Activated CD4-positive, alpha-beta memory T cell treated with anti-CD3 and anti-CD28 coated beads, Interleukin-2, amount 10 ng/mL, durations not matched to agents 7 days and 5 days (primary cell): ENCODE results near the gene RRBP1. TPM values are rescaled to one million over a fixed set of nuclear protein-coding genes. Genes with fewer than 3 reads are reported as not detected.

ENCODE experiments used
- CTCF ChIA-PET: fragments of 350-600 bp; sonication (Branson Sonifier 250); formaldehyde crosslinking; loops from one replicate; lab custom pipeline; 2021; ENCODE audit warnings: antibody characterized with exemption, inconsistent platforms; lab: Charles Lee
- POLR2A ChIA-PET: fragments of 350-600 bp; sonication (Branson Sonifier 250); formaldehyde crosslinking; loops from one replicate; lab custom pipeline; 2021; ENCODE audit warnings: antibody characterized with exemption; lab: Charles Lee
- DNase-seq: peaks from one replicate; pipeline ENCODE4 v3.0.0-alpha.2; 2020
- H3K27ac Mint-ChIP-seq: one replicate; pipeline ENCODE4 v1.8.0; 2021; ENCODE audit warnings: mild to moderate bottlenecking, mixed read lengths
- H3K27me3 Mint-ChIP-seq: one replicate; pipeline ENCODE4 v1.8.0; 2021; ENCODE audit warnings: mixed read lengths
- H3K36me3 Mint-ChIP-seq: one replicate; pipeline ENCODE4 v1.8.0; 2021; ENCODE audit warnings: low read depth, mixed read lengths
- H3K4me1 Mint-ChIP-seq: one replicate; pipeline ENCODE4 v1.8.0; 2021; ENCODE audit warnings: mixed read lengths
- H3K4me3 Mint-ChIP-seq: one replicate; pipeline ENCODE4 v1.8.0; 2021; ENCODE audit warnings: mild to moderate bottlenecking, mixed read lengths
- H3K9me3 Mint-ChIP-seq: one replicate; pipeline ENCODE4 v1.8.0; 2021; ENCODE audit warnings: mixed read lengths
- total RNA-seq, 2 experiments: library from RNA; stranded (reverse); gene quantifications; one replicate each; pipeline ENCODE4 v1.2.3, GENCODE V29; 2021

Gene RRBP1
- 10 to 100 TPM; 82.3 to 85.7 TPM for total RNA-seq

GRCh38 chr20:17682103-17682888, at the start of gene RRBP1:
RRBP1 (minus strand) TSS chr20:17682242; CDS start chr20:17660507, 21,735 bp downstream.
- peak within 1 kb of the TSS; percentile 84 for H3K4me3 Mint-ChIP-seq
- H3K27me3 Mint-ChIP-seq, result peaks cover 41% of the 10 kb centered on the region
- peak within 1 kb of the TSS; percentile 83 for H3K27ac Mint-ChIP-seq
- peak; percentile 98 for DNase-seq
- H3K36me3 Mint-ChIP-seq, result peaks cover 25% of the 10 kb centered on the region
- CTCF ChIA-PET, result interaction anchor here (0.6 to 5.5 kb wide), 76 partner anchors 9 to 1107 kb away, joined by 3 to 43 read pairs (median 4); partner anchors contain the start of genes BANF2, BFSP1, DSTN and KAT14
- no peaks in the 10 kb centered on the region for H3K9me3 Mint-ChIP-seq
- POLR2A ChIA-PET, result interaction anchor here (0.5 to 3.3 kb wide), 30 partner anchors 8 to 825 kb away, joined by 3 to 39 read pairs (median 6); partner anchors contain the start of genes BANF2, BFSP1, DSTN and KAT14
- peaks cover 34% of the 10 kb centered on the region for H3K4me1 Mint-ChIP-seq

GRCh38 chr20:17731233-17731632, 49.2 kb upstream of the RRBP1 start:
- Mint-ChIP-seq H3K4me3 (no peak overlapping the region), H3K27me3 (peaks cover 3% of the 10 kb centered on the region), H3K9me3 (peaks cover 3% of the 10 kb centered on the region), H3K27ac (no peak overlapping the region), H3K36me3 (peaks cover 2% of the 10 kb centered on the region), H3K4me1 (no peaks in the 10 kb centered on the region)
- ChIA-PET POLR2A (no interaction called here), CTCF (interaction anchor here (0.6 kb wide), 1 partner anchor 167 kb away, joined by 3 read pairs; no protein-coding TSS in a partner anchor)
- no peak for DNase-seq

GRCh38 chr20:17730071-17730470, 48.0 kb upstream of the RRBP1 start:
- ChIA-PET CTCF (no interaction called here), POLR2A (no interaction called here)
- no peak for DNase-seq
- no peaks in the 10 kb centered on the region for H3K36me3 Mint-ChIP-seq
- no peaks in the 10 kb centered on the region for H3K4me1 Mint-ChIP-seq
- H3K27ac Mint-ChIP-seq, result no peak overlapping the region
- peaks cover 3% of the 10 kb centered on the region for H3K27me3 Mint-ChIP-seq
- no peaks in the 10 kb centered on the region for H3K9me3 Mint-ChIP-seq
- no peak overlapping the region for H3K4me3 Mint-ChIP-seq

- Mint-ChIP-seq H3K4me3 (no peak overlapping the region), H3K9me3 (no peaks in the 10 kb centered on the region), H3K4me1 (no peaks in the 10 kb centered on the region), H3K36me3 (no peaks in the 10 kb centered on the region), H3K27ac (no peak overlapping the region), H3K27me3 (peaks cover 6% of the 10 kb centered on the region)
- DNase-seq, result no peak
- ChIA-PET POLR2A (no interaction called here), CTCF (interaction anchor here (1.8 kb wide), 1 partner anchor 45 kb away, joined by 5 read pairs; the partner anchor contains the start of gene RRBP1)
Observed at GRCh38 chr20:17728074-17728473, 46.0 kb upstream of the RRBP1 start.

- POLR2A ChIA-PET, result no interaction called here
- CTCF ChIA-PET, result interaction anchor here (1.8 kb wide), 1 partner anchor 45 kb away, joined by 5 read pairs; the partner anchor contains the start of gene RRBP1
- H3K4me3 Mint-ChIP-seq, result no peak overlapping the region
- H3K36me3 Mint-ChIP-seq, result no peaks in the 10 kb centered on the region
- no peaks in the 10 kb centered on the region for H3K4me1 Mint-ChIP-seq
- H3K27me3 Mint-ChIP-seq, result peaks cover 6% of the 10 kb centered on the region
- no peaks in the 10 kb centered on the region for H3K9me3 Mint-ChIP-seq
- DNase-seq, result no peak
- H3K27ac Mint-ChIP-seq, result no peak overlapping the region
Observed at GRCh38 chr20:17727351-17727750, 45.3 kb upstream of the RRBP1 start.

- ChIA-PET POLR2A (no interaction called here), CTCF (no interaction called here)
- Mint-ChIP-seq H3K4me1 (no peaks in the 10 kb centered on the region), H3K36me3 (no peaks in the 10 kb centered on the region), H3K9me3 (no peaks in the 10 kb centered on the region), H3K4me3 (no peak overlapping the region), H3K27ac (no peak overlapping the region), H3K27me3 (peaks cover 6% of the 10 kb centered on the region)
- DNase-seq, result no peak
Observed at GRCh38 chr20:17726902-17727301, 44.9 kb upstream of the RRBP1 start.

GRCh38 chr20:17725094-17725835, 43.2 kb upstream of the RRBP1 start:
- no peak overlapping the region for H3K4me3 Mint-ChIP-seq
- no peaks in the 10 kb centered on the region for H3K4me1 Mint-ChIP-seq
- H3K27ac Mint-ChIP-seq, result no peak overlapping the region
- H3K36me3 Mint-ChIP-seq, result no peaks in the 10 kb centered on the region
- peaks cover 3% of the 10 kb centered on the region for H3K27me3 Mint-ChIP-seq
- DNase-seq, result no peak
- ChIA-PET CTCF (no interaction called here), POLR2A (no interaction called here)
- H3K9me3 Mint-ChIP-seq, result no peaks in the 10 kb centered on the region

GRCh38 chr20:17723301-17723691, 41.3 kb upstream of the RRBP1 start:
- Mint-ChIP-seq H3K27me3 (peaks cover 7% of the 10 kb centered on the region), H3K4me1 (no peaks in the 10 kb centered on the region), H3K9me3 (no peaks in the 10 kb centered on the region), H3K27ac (no peak overlapping the region), H3K4me3 (no peak overlapping the region), H3K36me3 (no peaks in the 10 kb centered on the region)
- POLR2A ChIA-PET, result no interaction called here
- DNase-seq, result no peak
- CTCF ChIA-PET, result interaction anchor here (1.4 kb wide), 1 partner anchor 175 kb away, joined by 3 read pairs; no protein-coding TSS in a partner anchor

GRCh38 chr20:17722493-17723300, 40.7 kb upstream of the RRBP1 start:
- no peaks in the 10 kb centered on the region for H3K4me1 Mint-ChIP-seq
- no peaks in the 10 kb centered on the region for H3K9me3 Mint-ChIP-seq
- no peaks in the 10 kb centered on the region for H3K36me3 Mint-ChIP-seq
- POLR2A ChIA-PET, result no interaction called here
- DNase-seq, result no peak
- H3K27me3 Mint-ChIP-seq, result peaks cover 7% of the 10 kb centered on the region
- H3K27ac Mint-ChIP-seq, result no peak overlapping the region
- no peak overlapping the region for H3K4me3 Mint-ChIP-seq
- CTCF ChIA-PET, result interaction anchor here (1.4 kb wide), 1 partner anchor 175 kb away, joined by 3 read pairs; no protein-coding TSS in a partner anchor

GRCh38 chr20:17721802-17722486, 39.9 kb upstream of the RRBP1 start:
- ChIA-PET CTCF (no interaction called here), POLR2A (no interaction called here)
- Mint-ChIP-seq H3K27me3 (peaks cover 7% of the 10 kb centered on the region), H3K4me3 (no peak overlapping the region), H3K36me3 (no peaks in the 10 kb centered on the region), H3K27ac (no peak overlapping the region), H3K4me1 (no peaks in the 10 kb centered on the region), H3K9me3 (no peaks in the 10 kb centered on the region)
- DNase-seq, result no peak

- no peaks in the 10 kb centered on the region for H3K36me3 Mint-ChIP-seq
- no peak for DNase-seq
- no peak overlapping the region for H3K4me3 Mint-ChIP-seq
- H3K9me3 Mint-ChIP-seq, result no peaks in the 10 kb centered on the region
- H3K27ac Mint-ChIP-seq, result no peak overlapping the region
- POLR2A ChIA-PET, result no interaction called here
- H3K27me3 Mint-ChIP-seq, result peaks cover 7% of the 10 kb centered on the region
- CTCF ChIA-PET, result no interaction called here
- H3K4me1 Mint-ChIP-seq, result no peaks in the 10 kb centered on the region
Observed at GRCh38 chr20:17720755-17721154, 38.7 kb upstream of the RRBP1 start.

- CTCF ChIA-PET, result no interaction called here
- H3K4me1 Mint-ChIP-seq, result no peaks in the 10 kb centered on the region
- H3K4me3 Mint-ChIP-seq, result no peak overlapping the region
- no peaks in the 10 kb centered on the region for H3K9me3 Mint-ChIP-seq
- peaks cover 9% of the 10 kb centered on the region for H3K27me3 Mint-ChIP-seq
- no peak for DNase-seq
- POLR2A ChIA-PET, result no interaction called here
- no peak overlapping the region for H3K27ac Mint-ChIP-seq
- H3K36me3 Mint-ChIP-seq, result no peaks in the 10 kb centered on the region
Observed at GRCh38 chr20:17716331-17716730, 34.3 kb upstream of the RRBP1 start.
